ENCODE data around the gene RNU6-9. TPM values are rescaled to one million over a fixed set of nuclear protein-coding genes. Genes with fewer than 3 reads are reported as not detected.
A peak's percentile ranks its signal among the peaks of the same experiment; 100 is the strongest.

Gene RNU6-9
- total RNA-seq: not detected in 2 replicates

GRCh38 chr19:892894-893689 lies at the start of gene RNU6-9, which contains the start of gene MED16:
TSS of gene RNU6-9 (plus strand) at chr19:893484.
TSS of gene MED16 (minus strand) at chr19:893187. CDS start at chr19:891131, 2,056 bp downstream.

GRCh38 chr19:852136-853013 lies 40.9 kb upstream of the RNU6-9 start, which contains the start of gene ELANE:
TSS of gene ELANE (plus strand) at chr19:852303. CDS start at chr19:852329, 26 bp downstream.

GRCh38 chr19:858868-859843 lies 34.1 kb upstream of the RNU6-9 start, which contains the start of gene CFD:
TSS of gene CFD (plus strand) at chr19:859664. CDS start at chr19:859690, 26 bp downstream.

GRCh38 chr19:913080-913748 lies 19.9 kb downstream of the RNU6-9 start, which contains the start of gene R3HDM4:
TSS of gene R3HDM4 (minus strand) at chr19:913219. CDS start at chr19:913157, 62 bp downstream.

GRCh38 chr19:917323-918151 lies 24.3 kb downstream of the RNU6-9 start, which contains the start of gene KISS1R:
TSS of gene KISS1R (plus strand) at chr19:917333. CDS start at chr19:917503, 170 bp downstream.

GRCh38 chr19:925526-926322 lies 32.4 kb downstream of the RNU6-9 start, which contains the start of gene ARID3A:
TSS of gene ARID3A (plus strand) at chr19:926035. CDS start at chr19:929529, 3,494 bp downstream.

Small RNA genes within 50 kb of the gene (small RNA-seq; reads per million reads assigned to genes)
- 3.2 reads per million, percentile 84 among the genes with 10 or more reads in this experiment for gene RNU6-9

Other genes with a start within 250 kb of the RNU6-9 start
- 17.9 and 21.6 TPM in 2 replicates for gene RNF126, start 230.3 kb upstream of the RNU6-9 start, total RNA-seq
- 15.9 and 33.2 TPM in 2 replicates for gene FSTL3, start 217.1 kb upstream of the RNU6-9 start, total RNA-seq
- gene PRSS57, start 198.0 kb upstream of the RNU6-9 start, total RNA-seq: not detected in 2 replicates
- 7.5 and 9.3 TPM in 2 replicates for gene PALM, start 184.5 kb upstream of the RNU6-9 start, total RNA-seq
- gene MISP, start 142.4 kb upstream of the RNU6-9 start, total RNA-seq: 0.22 and 0.26 TPM in 2 replicates
- gene PTBP1, start 96.0 kb upstream of the RNU6-9 start, total RNA-seq: 92.3 and 113 TPM in 2 replicates
- 0.39 and 0.76 TPM in 2 replicates for gene PLPPR3, start 71.5 kb upstream of the RNU6-9 start, total RNA-seq
- gene AZU1, start 65.6 kb upstream of the RNU6-9 start, total RNA-seq: not detected in 2 replicates
- not detected in 2 replicates for gene PRTN3, start 52.5 kb upstream of the RNU6-9 start, total RNA-seq
- 0.43 and 1.0 TPM in 2 replicates for gene ELANE, start 41.2 kb upstream of the RNU6-9 start, total RNA-seq
- 1.9 and 2.1 TPM in 2 replicates for gene CFD, start 33.8 kb upstream of the RNU6-9 start, total RNA-seq
- gene MED16, start 297 bp upstream of the RNU6-9 start, total RNA-seq: 16.5 and 20.4 TPM in 2 replicates
- gene R3HDM4, start 19.7 kb downstream of the RNU6-9 start, total RNA-seq: 28.9 and 34.1 TPM in 2 replicates
- 0.13 TPM in 1 of 2 replicates, not detected in the other for gene KISS1R, start 23.8 kb downstream of the RNU6-9 start, total RNA-seq
- 5.6 and 7.1 TPM in 2 replicates for gene ARID3A, start 32.6 kb downstream of the RNU6-9 start, total RNA-seq
- gene WDR18, start 90.9 kb downstream of the RNU6-9 start, total RNA-seq: 27.6 and 41.2 TPM in 2 replicates
- gene GRIN3B, start 106.9 kb downstream of the RNU6-9 start, total RNA-seq: 0.13 and 0.65 TPM in 2 replicates
- gene TMEM259, start 127.6 kb downstream of the RNU6-9 start, total RNA-seq: 47.1 and 52.4 TPM in 2 replicates
- not detected in 2 replicates for gene RNU6-2, start 128.0 kb downstream of the RNU6-9 start, total RNA-seq
- 240 and 261 TPM in 2 replicates for gene CNN2, start 133.1 kb downstream of the RNU6-9 start, total RNA-seq
- 4.7 and 5.6 TPM in 2 replicates for gene ABCA7, start 146.6 kb downstream of the RNU6-9 start, total RNA-seq
- 0.32 and 0.39 TPM in 2 replicates for gene ARHGAP45, start 173.7 kb downstream of the RNU6-9 start, total RNA-seq
- 77.0 and 86.9 TPM in 2 replicates for gene POLR2E, start 201.9 kb downstream of the RNU6-9 start, total RNA-seq
- gene GPX4, start 210.5 kb downstream of the RNU6-9 start, total RNA-seq: 451 and 456 TPM in 2 replicates

Data from articular chondrocyte of knee joint (primary cell).